GM23338 (cell line): Measurements from ENCODE around the gene GATAD2B.

ENCODE experiments used
- CREB1 ChIP-seq: fragments of 250-450 bp; sonication (Bioruptor Pico); IDR thresholded peaks from 2 replicates; pipeline ENCODE4 v1.5.0; 2020; ENCODE audit warnings: low read depth, mild to moderate bottlenecking, moderate library complexity
- ETS1 ChIP-seq: IDR thresholded peaks from 2 replicates; pipeline ENCODE4 v1.6.1; 2016; ENCODE audit warnings: antibody characterized with exemption
- EZH2 ChIP-seq: fragments of 200-600 bp; sonication (generic); IDR thresholded peaks from one replicate; pipeline ENCODE4 v1.8.0; 2017; ENCODE audit warnings: antibody characterized with exemption, mild to moderate bottlenecking, low read depth; ENCODE audit not compliant: unreplicated experiment
- EZH2phosphoT487 ChIP-seq: fragments of 200-600 bp; sonication (generic); IDR thresholded peaks from one replicate; pipeline ENCODE4 v1.8.1; 2018; ENCODE audit warnings: antibody characterized with exemption; ENCODE audit not compliant: unreplicated experiment
- JUNB ChIP-seq: IDR thresholded peaks from one replicate; pipeline ENCODE4 v1.6.1; 2016; ENCODE audit warnings: antibody characterized with exemption; ENCODE audit not compliant: unreplicated experiment
- NANOG ChIP-seq: IDR thresholded peaks from 2 replicates; pipeline ENCODE4 v1.6.1; 2016; ENCODE audit warnings: antibody characterized with exemption, borderline replicate concordance
- POLR2AphosphoS5 ChIP-seq: IDR thresholded peaks from 2 replicates; pipeline ENCODE4 v1.6.1; 2016; ENCODE audit warnings: antibody characterized with exemption, low read depth
- STAT1 ChIP-seq: IDR thresholded peaks from one replicate; pipeline ENCODE4 v1.6.1; 2016; ENCODE audit warnings: antibody characterized with exemption; ENCODE audit not compliant: unreplicated experiment
- ZNF114 ChIP-seq: fragments of 250-450 bp; sonication (Bioruptor Pico); IDR thresholded peaks from 2 replicates; pipeline ENCODE4 v1.5.0; 2020; ENCODE audit warnings: mild to moderate bottlenecking, moderate library complexity
- ZNF331 ChIP-seq: fragments of 250-450 bp; sonication (Bioruptor Pico); IDR thresholded peaks from 2 replicates; pipeline ENCODE4 v1.5.0; 2020; ENCODE audit warnings: low read depth, mild to moderate bottlenecking, moderate library complexity
- ZNF462 ChIP-seq: fragments of 250-450 bp; sonication (Bioruptor Pico); IDR thresholded peaks from 2 replicates; pipeline ENCODE4 v1.5.0; 2020; ENCODE audit warnings: mild to moderate bottlenecking, moderate library complexity
- TF ChIP-seq, protein P1 (sequence below), 2 experiments: fragments of 200-600 bp in 1 of 2; sonication (generic) in 1 of 2; conservative IDR thresholded peaks; 2 replicates each; pipeline versions ENCODE4 v1.5.1 to v1.6.1; 2016 to 2017; ENCODE audit warnings: antibody characterized with exemption in 2 of 2, low read depth in 2 of 2, mild to moderate bottlenecking in 2 of 2, moderate library complexity in 1 of 2
- TF ChIP-seq, protein P2 (sequence below): IDR thresholded peaks from one replicate; pipeline ENCODE4 v1.6.1; 2018; ENCODE audit warnings: antibody characterized with exemption; ENCODE audit not compliant: unreplicated experiment

GRCh38 chr1:153936011-153936802 is 13.4 kb upstream of the GATAD2B start:
- no peak for TF ChIP-seq EZH2phosphoT487
- TF ChIP-seq POLR2AphosphoS5 = no peak
- TF ChIP-seq, protein P1, sequence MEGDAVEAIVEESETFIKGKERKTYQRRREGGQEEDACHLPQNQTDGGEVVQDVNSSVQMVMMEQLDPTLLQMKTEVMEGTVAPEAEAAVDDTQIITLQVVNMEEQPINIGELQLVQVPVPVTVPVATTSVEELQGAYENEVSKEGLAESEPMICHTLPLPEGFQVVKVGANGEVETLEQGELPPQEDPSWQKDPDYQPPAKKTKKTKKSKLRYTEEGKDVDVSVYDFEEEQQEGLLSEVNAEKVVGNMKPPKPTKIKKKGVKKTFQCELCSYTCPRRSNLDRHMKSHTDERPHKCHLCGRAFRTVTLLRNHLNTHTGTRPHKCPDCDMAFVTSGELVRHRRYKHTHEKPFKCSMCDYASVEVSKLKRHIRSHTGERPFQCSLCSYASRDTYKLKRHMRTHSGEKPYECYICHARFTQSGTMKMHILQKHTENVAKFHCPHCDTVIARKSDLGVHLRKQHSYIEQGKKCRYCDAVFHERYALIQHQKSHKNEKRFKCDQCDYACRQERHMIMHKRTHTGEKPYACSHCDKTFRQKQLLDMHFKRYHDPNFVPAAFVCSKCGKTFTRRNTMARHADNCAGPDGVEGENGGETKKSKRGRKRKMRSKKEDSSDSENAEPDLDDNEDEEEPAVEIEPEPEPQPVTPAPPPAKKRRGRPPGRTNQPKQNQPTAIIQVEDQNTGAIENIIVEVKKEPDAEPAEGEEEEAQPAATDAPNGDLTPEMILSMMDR (conservative IDR thresholded peaks at IDR 0.05; ENCODE audit: low read depth in 2 of 2) = no peak
- no peak for TF ChIP-seq EZH2
- no peak for TF ChIP-seq CREB1 (CRISPR knock-in tag)
- TF ChIP-seq, protein P2, sequence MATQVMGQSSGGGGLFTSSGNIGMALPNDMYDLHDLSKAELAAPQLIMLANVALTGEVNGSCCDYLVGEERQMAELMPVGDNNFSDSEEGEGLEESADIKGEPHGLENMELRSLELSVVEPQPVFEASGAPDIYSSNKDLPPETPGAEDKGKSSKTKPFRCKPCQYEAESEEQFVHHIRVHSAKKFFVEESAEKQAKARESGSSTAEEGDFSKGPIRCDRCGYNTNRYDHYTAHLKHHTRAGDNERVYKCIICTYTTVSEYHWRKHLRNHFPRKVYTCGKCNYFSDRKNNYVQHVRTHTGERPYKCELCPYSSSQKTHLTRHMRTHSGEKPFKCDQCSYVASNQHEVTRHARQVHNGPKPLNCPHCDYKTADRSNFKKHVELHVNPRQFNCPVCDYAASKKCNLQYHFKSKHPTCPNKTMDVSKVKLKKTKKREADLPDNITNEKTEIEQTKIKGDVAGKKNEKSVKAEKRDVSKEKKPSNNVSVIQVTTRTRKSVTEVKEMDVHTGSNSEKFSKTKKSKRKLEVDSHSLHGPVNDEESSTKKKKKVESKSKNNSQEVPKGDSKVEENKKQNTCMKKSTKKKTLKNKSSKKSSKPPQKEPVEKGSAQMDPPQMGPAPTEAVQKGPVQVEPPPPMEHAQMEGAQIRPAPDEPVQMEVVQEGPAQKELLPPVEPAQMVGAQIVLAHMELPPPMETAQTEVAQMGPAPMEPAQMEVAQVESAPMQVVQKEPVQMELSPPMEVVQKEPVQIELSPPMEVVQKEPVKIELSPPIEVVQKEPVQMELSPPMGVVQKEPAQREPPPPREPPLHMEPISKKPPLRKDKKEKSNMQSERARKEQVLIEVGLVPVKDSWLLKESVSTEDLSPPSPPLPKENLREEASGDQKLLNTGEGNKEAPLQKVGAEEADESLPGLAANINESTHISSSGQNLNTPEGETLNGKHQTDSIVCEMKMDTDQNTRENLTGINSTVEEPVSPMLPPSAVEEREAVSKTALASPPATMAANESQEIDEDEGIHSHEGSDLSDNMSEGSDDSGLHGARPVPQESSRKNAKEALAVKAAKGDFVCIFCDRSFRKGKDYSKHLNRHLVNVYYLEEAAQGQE = no peak
- TF ChIP-seq JUNB = no peak
- no peak for TF ChIP-seq ZNF114 (CRISPR knock-in tag)
- no peak for TF ChIP-seq NANOG
- TF ChIP-seq ZNF462 (CRISPR knock-in tag) = no peak
- no peak for TF ChIP-seq ETS1
- no peak for TF ChIP-seq ZNF331 (CRISPR knock-in tag)
- no peak for TF ChIP-seq STAT1
